KMS-11 (cell line): ENCODE measurements around the gene WDR86.
A peak's percentile ranks its signal among the peaks of the same experiment; 100 is the strongest.

ENCODE experiments used
- H2AFZ ChIP-seq: fragments of 200-600 bp; sonication (generic); 2 replicates; pipeline ENCODE4 v1.6.1; 2016; ENCODE audit warnings: antibody characterized with exemption, mixed run types, low read depth
- H3K27ac ChIP-seq: fragments of 200-600 bp; sonication (generic); 2 replicates; pipeline ENCODE4 v1.6.1; 2016; ENCODE audit warnings: mild to moderate bottlenecking, mixed run types
- H3K27me3 ChIP-seq: fragments of 200-600 bp; sonication (generic); 2 replicates; pipeline ENCODE4 v1.6.1; 2017; ENCODE audit warnings: mild to moderate bottlenecking, low read depth, mixed run types, moderate library complexity; ENCODE audit not compliant: insufficient read depth
- H3K36me3 ChIP-seq: fragments of 200-600 bp; sonication (generic); 2 replicates; pipeline ENCODE4 v1.6.1; 2017; ENCODE audit warnings: mild to moderate bottlenecking, mixed run types; ENCODE audit not compliant: insufficient read depth
- H3K4me1 ChIP-seq: fragments of 200-600 bp; sonication (generic); 2 replicates; pipeline ENCODE4 v1.6.1; 2016; ENCODE audit warnings: mild to moderate bottlenecking, low read depth, mixed run types; ENCODE audit not compliant: poor library complexity, severe bottlenecking
- H3K4me2 ChIP-seq: fragments of 200-600 bp; sonication (generic); 2 replicates; pipeline ENCODE4 v1.7.0; 2016; ENCODE audit warnings: mild to moderate bottlenecking, mixed run types
- H3K4me3 ChIP-seq: fragments of 200-600 bp; sonication (generic); IDR thresholded peaks from 2 replicates; pipeline ENCODE4 v1.6.1; 2017; ENCODE audit warnings: low read depth, low read length, mixed read lengths; ENCODE audit not compliant: insufficient read depth
- H3K79me2 ChIP-seq: fragments of 200-600 bp; sonication (generic); 2 replicates; pipeline ENCODE4 v1.6.1; 2016; ENCODE audit warnings: low read depth, mixed run types; ENCODE audit not compliant: insufficient read depth
- H3K9ac ChIP-seq: fragments of 200-600 bp; sonication (generic); 2 replicates; pipeline ENCODE4 v1.6.1; 2016; ENCODE audit warnings: mild to moderate bottlenecking, mixed run types
- H4K20me1 ChIP-seq: fragments of 200-600 bp; sonication (generic); 2 replicates; pipeline ENCODE4 v1.6.1; 2016; ENCODE audit warnings: mild to moderate bottlenecking, mixed run types; ENCODE audit not compliant: insufficient read depth
- CTCF ChIP-seq: fragments of 200-600 bp; sonication (generic); conservative IDR thresholded peaks from 2 replicates; pipeline ENCODE4 v1.6.1; 2017; ENCODE audit warnings: low read depth, mild to moderate bottlenecking, antibody characterized with exemption, low read length, moderate library complexity, mixed read lengths

Gene WDR86

GRCh38 chr7:151372612-151373265, 37.1 kb downstream of the WDR86 start:
- no peak overlapping the region for H3K27ac ChIP-seq
- no peaks in the 10 kb centered on the region for H4K20me1 ChIP-seq
- H3K79me2 ChIP-seq: no peaks in the 10 kb centered on the region
- no peak overlapping the region for H3K9ac ChIP-seq
- TF ChIP-seq CTCF: no peak
- H3K36me3 ChIP-seq: no peaks in the 10 kb centered on the region
- H3K4me1 ChIP-seq: peaks cover 21% of the 10 kb centered on the region
- no peak overlapping the region for H3K4me2 ChIP-seq
- no peak overlapping the region for H3K4me3 ChIP-seq
- H3K27me3 ChIP-seq: no peaks in the 10 kb centered on the region
- no peak overlapping the region for H2AFZ ChIP-seq

- Histone ChIP-seq H2AFZ (no peak overlapping the region), H3K36me3 (no peaks in the 10 kb centered on the region), H3K4me1 (peaks cover 36% of the 10 kb centered on the region), H4K20me1 (no peaks in the 10 kb centered on the region), H3K4me2 (no peak overlapping the region), H3K27me3 (no peaks in the 10 kb centered on the region), H3K27ac (no peak overlapping the region), H3K9ac (no peak overlapping the region), H3K79me2 (no peaks in the 10 kb centered on the region), H3K4me3 (no peak overlapping the region)
- no peak for TF ChIP-seq CTCF
Measured at GRCh38 chr7:151371266-151371665, 38.6 kb downstream of the WDR86 start.

GRCh38 chr7:151368136-151368571, 41.7 kb downstream of the WDR86 start:
- H3K27me3 ChIP-seq: no peaks in the 10 kb centered on the region
- TF ChIP-seq CTCF: peak; percentile 98
- H3K4me1 ChIP-seq: peaks cover 36% of the 10 kb centered on the region
- no peak overlapping the region for H3K9ac ChIP-seq
- no peaks in the 10 kb centered on the region for H3K36me3 ChIP-seq
- peak overlapping the region; percentile 28; the same call in 1 of the 2 replicates for H2AFZ ChIP-seq
- H4K20me1 ChIP-seq: no peaks in the 10 kb centered on the region
- H3K27ac ChIP-seq: peak overlapping the region; percentile 3; the same call in 1 of the 2 replicates
- H3K4me2 ChIP-seq: peak overlapping the region; percentile 34; the same call in 1 of the 2 replicates
- H3K79me2 ChIP-seq: no peaks in the 10 kb centered on the region
- no peak overlapping the region for H3K4me3 ChIP-seq

- H3K9ac ChIP-seq: no peak overlapping the region
- H4K20me1 ChIP-seq: no peaks in the 10 kb centered on the region
- H3K27ac ChIP-seq: no peak overlapping the region
- peaks cover 36% of the 10 kb centered on the region for H3K4me1 ChIP-seq
- peak overlapping the region; percentile 34; the same call in 1 of the 2 replicates for H3K4me2 ChIP-seq
- TF ChIP-seq CTCF: no peak
- H3K27me3 ChIP-seq: no peaks in the 10 kb centered on the region
- no peaks in the 10 kb centered on the region for H3K79me2 ChIP-seq
- no peaks in the 10 kb centered on the region for H3K36me3 ChIP-seq
- H3K4me3 ChIP-seq: no peak overlapping the region
- H2AFZ ChIP-seq: no peak overlapping the region
Measured at GRCh38 chr7:151367284-151367683, 42.6 kb downstream of the WDR86 start.
